NCI-H1694 (cell line): ENCODE measurements around the gene GMDS.
"Not testable (repeated sequence)": the region's sequence is repeated elsewhere in the genome, so short reads cannot be mapped to it uniquely, and the experiment has no call there.

Experiments
- DNase-seq: peaks from one replicate; lab custom pipeline; 2025; lab: John Stamatoyannopoulos, UW

Gene GMDS

GRCh38 chr6:1858196-1858595, 387.2 kb downstream of the GMDS start:
- DNase-seq: no peak

GRCh38 chr6:1856381-1856780, 389.0 kb downstream of the GMDS start:
- DNase-seq: no peak

GRCh38 chr6:1855890-1856289, 389.5 kb downstream of the GMDS start:
- no peak for DNase-seq

- DNase-seq: no peak
These were observed 391.1 kb downstream of the GMDS start for GRCh38 chr6:1854296-1854695.

GRCh38 chr6:1853761-1854160, 391.6 kb downstream of the GMDS start:
- DNase-seq: no peak

- no peak for DNase-seq
These were observed 393.5 kb downstream of the GMDS start for GRCh38 chr6:1851681-1852456.

- no peak for DNase-seq
These were observed 394.6 kb downstream of the GMDS start for GRCh38 chr6:1850840-1851157.

- DNase-seq: no peak
These were observed 395.1 kb downstream of the GMDS start for GRCh38 chr6:1850121-1850839.

- no peak for DNase-seq
These were observed 395.7 kb downstream of the GMDS start for GRCh38 chr6:1849691-1850090.

- no peak for DNase-seq
These were observed 396.7 kb downstream of the GMDS start for GRCh38 chr6:1848752-1849151.

GRCh38 chr6:1846611-1847010, 398.8 kb downstream of the GMDS start:
- no peak for DNase-seq

- not testable (repeated sequence) for DNase-seq
These were observed 399.9 kb downstream of the GMDS start for GRCh38 chr6:1845543-1845942.

GRCh38 chr6:1842334-1842733, 403.1 kb downstream of the GMDS start:
- DNase-seq: no peak

GRCh38 chr6:1841136-1841535, 404.3 kb downstream of the GMDS start:
- no peak for DNase-seq

GRCh38 chr6:1840491-1841121, 404.8 kb downstream of the GMDS start:
- DNase-seq: no peak

GRCh38 chr6:1839361-1839760, 406.0 kb downstream of the GMDS start:
- no peak for DNase-seq

GRCh38 chr6:1838604-1839213, 406.7 kb downstream of the GMDS start:
- no peak for DNase-seq

GRCh38 chr6:1837826-1838225, 407.6 kb downstream of the GMDS start:
- DNase-seq: no peak

GRCh38 chr6:1836690-1837089, 408.7 kb downstream of the GMDS start:
- DNase-seq: no peak

GRCh38 chr6:1834646-1835516, 410.5 kb downstream of the GMDS start:
- DNase-seq: no peak

- no peak for DNase-seq
These were observed 411.2 kb downstream of the GMDS start for GRCh38 chr6:1834207-1834606.
